ENCODE measurements around the gene PCYOX1L. TPM values are rescaled to one million over a fixed set of nuclear protein-coding genes. Genes with fewer than 3 reads are reported as not detected.

The PCYOX1L gene
- total and polyA plus RNA-seq, 9 of the 15 experiments (the other 6 are each of a cell fraction or from before 2014, with no cell fraction given), result 2.3 to 17.9 (median 6.0) TPM

- no peak for TF ChIP-seq ELK3 (CRISPR knock-in tag; IDR thresholded peaks at IDR 0.05)
- TF ChIP-seq ATF4 (CRISPR knock-in tag; IDR thresholded peaks at IDR 0.05), result no peak
- TF ChIP-seq RNF2 (IDR thresholded peaks at IDR 0.05), result peak; percentile 78; the same call in 1 of the 2 replicates
- no peak for TF ChIP-seq HES1 (IDR thresholded peaks at IDR 0.05; ENCODE audit: low read depth)
- peak; percentile 34; the same call in 1 of the 2 replicates for TF ChIP-seq EHMT2 (IDR thresholded peaks at IDR 0.05)
- no peak for TF ChIP-seq NEUROD1 (IDR thresholded peaks at IDR 0.05; ENCODE audit: borderline replicate concordance, low read depth, low read length, partially characterized antibody)
- no peak for TF ChIP-seq ZNF324 (CRISPR knock-in tag; IDR thresholded peaks at IDR 0.05)
- no peak for TF ChIP-seq ZFP1 (CRISPR knock-in tag; IDR thresholded peaks at IDR 0.05)
- TF ChIP-seq HMBOX1 (IDR thresholded peaks at IDR 0.05), result 0 out of 2 replicates have a peak, but pooled peaks have one; percentile 29
- peak; percentile 72 to 90 for TF ChIP-seq MNT (conservative IDR thresholded peaks at IDR 0.05)
- TF ChIP-seq RBM17 (IDR thresholded peaks at IDR 0.05; ENCODE audit: borderline replicate concordance, low read depth, low read length), result no peak
- no peak for TF ChIP-seq HOMEZ (CRISPR knock-in tag; IDR thresholded peaks at IDR 0.05)
- no peak for TF ChIP-seq SMAD2 (IDR thresholded peaks at IDR 0.05; ENCODE audit: low read depth, low read length)
- no peak for TF ChIP-seq NFYB (IDR thresholded peaks at IDR 0.05; ENCODE audit: extremely low read depth, insufficient read length)
- peak; percentile 84 to 93 for TF ChIP-seq UBTF (IDR thresholded peaks at IDR 0.05; ENCODE audit: borderline replicate concordance in 1 of 2, low read depth in 2 of 2, low read length in 2 of 2)
- TF ChIP-seq HMGN3 (IDR thresholded peaks at IDR 0.05; ENCODE audit: borderline replicate concordance, extremely low read depth, insufficient read length, low read depth, low read length), result peak; percentile 72
- TF ChIP-seq DIDO1 (tag; IDR thresholded peaks at IDR 0.05; ENCODE audit: low read depth), result peak; percentile 87
These were observed 12.5 kb upstream of the PCYOX1L start, which contains the start of gene GRPEL2 (continued) for GRCh38 chr5:149345147-149345891.

Measured in K562 (cell line).